Nephron progenitor cell (in vitro differentiated cells): ENCODE data around the gene C1QTNF1.
"Not testable (repeated sequence)": the region's sequence is repeated elsewhere in the genome, so short reads cannot be mapped to it uniquely, and the experiment has no call there.

ENCODE experiments used
- DNase-seq: peaks from one replicate; pipeline ENCODE4 v3.0.0; 2021
- H3K27ac Mint-ChIP-seq: 2 replicates; pipeline ENCODE4 v1.8.0; 2021; ENCODE audit warnings: mild to moderate bottlenecking, moderate library complexity, mixed read lengths
- H3K27me3 Mint-ChIP-seq: 2 replicates; pipeline ENCODE4 v1.8.0; 2021; ENCODE audit warnings: mild to moderate bottlenecking, low read depth, mixed read lengths; ENCODE audit not compliant: poor library complexity
- H3K36me3 Mint-ChIP-seq: 2 replicates; pipeline ENCODE4 v1.8.0; 2021; ENCODE audit warnings: low read depth, mixed read lengths
- H3K4me1 Mint-ChIP-seq: 2 replicates; pipeline ENCODE4 v1.8.0; 2021; ENCODE audit warnings: mixed read lengths
- H3K4me3 Mint-ChIP-seq: 2 replicates; pipeline ENCODE4 v1.8.0; 2021; ENCODE audit warnings: mild to moderate bottlenecking, moderate library complexity, mixed read lengths
- H3K9me3 Mint-ChIP-seq: 2 replicates; pipeline ENCODE4 v1.8.0; 2021; ENCODE audit warnings: mild to moderate bottlenecking, moderate library complexity, mixed read lengths
- TF ChIP-seq, protein P1 (sequence below): fragments of 200-600 bp; sonication (generic); IDR thresholded peaks from 2 replicates; pipeline ENCODE4 v1.5.0; 2021; ENCODE audit warnings: antibody characterized with exemption

C1QTNF1 gene

GRCh38 chr17:79072544-79072943 lies 48.6 kb downstream of the C1QTNF1 start:
- TF ChIP-seq, protein P1, sequence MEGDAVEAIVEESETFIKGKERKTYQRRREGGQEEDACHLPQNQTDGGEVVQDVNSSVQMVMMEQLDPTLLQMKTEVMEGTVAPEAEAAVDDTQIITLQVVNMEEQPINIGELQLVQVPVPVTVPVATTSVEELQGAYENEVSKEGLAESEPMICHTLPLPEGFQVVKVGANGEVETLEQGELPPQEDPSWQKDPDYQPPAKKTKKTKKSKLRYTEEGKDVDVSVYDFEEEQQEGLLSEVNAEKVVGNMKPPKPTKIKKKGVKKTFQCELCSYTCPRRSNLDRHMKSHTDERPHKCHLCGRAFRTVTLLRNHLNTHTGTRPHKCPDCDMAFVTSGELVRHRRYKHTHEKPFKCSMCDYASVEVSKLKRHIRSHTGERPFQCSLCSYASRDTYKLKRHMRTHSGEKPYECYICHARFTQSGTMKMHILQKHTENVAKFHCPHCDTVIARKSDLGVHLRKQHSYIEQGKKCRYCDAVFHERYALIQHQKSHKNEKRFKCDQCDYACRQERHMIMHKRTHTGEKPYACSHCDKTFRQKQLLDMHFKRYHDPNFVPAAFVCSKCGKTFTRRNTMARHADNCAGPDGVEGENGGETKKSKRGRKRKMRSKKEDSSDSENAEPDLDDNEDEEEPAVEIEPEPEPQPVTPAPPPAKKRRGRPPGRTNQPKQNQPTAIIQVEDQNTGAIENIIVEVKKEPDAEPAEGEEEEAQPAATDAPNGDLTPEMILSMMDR, result no peak
- Mint-ChIP-seq H3K9me3 (no peaks in the 10 kb centered on the region), H3K36me3 (no peaks in the 10 kb centered on the region), H3K4me1 (peaks cover 10% of the 10 kb centered on the region), H3K27me3 (peaks cover 35% of the 10 kb centered on the region), H3K27ac (no peak overlapping the region), H3K4me3 (no peak overlapping the region)
- no peak for DNase-seq

GRCh38 chr17:79073016-79073705 lies 49.2 kb downstream of the C1QTNF1 start:
- Mint-ChIP-seq H3K4me3 (no peak overlapping the region), H3K27me3 (peaks cover 35% of the 10 kb centered on the region), H3K9me3 (no peaks in the 10 kb centered on the region), H3K4me1 (peaks cover 10% of the 10 kb centered on the region), H3K36me3 (no peaks in the 10 kb centered on the region), H3K27ac (no peak overlapping the region)
- DNase-seq, result no peak
- TF ChIP-seq, protein P1, result no peak

DNA sequence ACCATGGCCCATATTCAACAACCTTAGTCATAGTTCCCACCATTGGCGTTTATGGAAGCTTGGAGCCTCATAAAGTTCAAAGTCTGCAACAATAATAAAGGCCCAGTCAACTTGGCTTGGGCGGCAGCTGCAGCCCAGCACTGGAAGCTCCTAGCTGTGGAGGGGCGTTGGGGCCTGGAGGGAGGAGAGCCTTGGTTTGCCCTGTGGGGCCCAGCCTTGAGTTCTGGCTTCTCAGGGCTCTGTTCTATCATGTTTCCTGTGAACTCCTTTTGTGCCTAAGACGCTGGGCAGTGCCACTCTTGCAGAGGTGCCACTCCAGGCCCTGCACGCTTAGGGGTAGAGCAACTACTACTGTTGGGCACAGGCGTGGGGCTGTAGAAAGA lies 49.7 kb downstream of the C1QTNF1 start:
- H3K4me1 Mint-ChIP-seq, result peaks cover 10% of the 10 kb centered on the region
- no peak for DNase-seq
- H3K9me3 Mint-ChIP-seq, result no peaks in the 10 kb centered on the region
- H3K4me3 Mint-ChIP-seq, result no peak overlapping the region
- TF ChIP-seq, protein P1, result no peak
- peaks cover 34% of the 10 kb centered on the region for H3K27me3 Mint-ChIP-seq
- H3K27ac Mint-ChIP-seq, result no peak overlapping the region
- H3K36me3 Mint-ChIP-seq, result no peaks in the 10 kb centered on the region

DNA sequence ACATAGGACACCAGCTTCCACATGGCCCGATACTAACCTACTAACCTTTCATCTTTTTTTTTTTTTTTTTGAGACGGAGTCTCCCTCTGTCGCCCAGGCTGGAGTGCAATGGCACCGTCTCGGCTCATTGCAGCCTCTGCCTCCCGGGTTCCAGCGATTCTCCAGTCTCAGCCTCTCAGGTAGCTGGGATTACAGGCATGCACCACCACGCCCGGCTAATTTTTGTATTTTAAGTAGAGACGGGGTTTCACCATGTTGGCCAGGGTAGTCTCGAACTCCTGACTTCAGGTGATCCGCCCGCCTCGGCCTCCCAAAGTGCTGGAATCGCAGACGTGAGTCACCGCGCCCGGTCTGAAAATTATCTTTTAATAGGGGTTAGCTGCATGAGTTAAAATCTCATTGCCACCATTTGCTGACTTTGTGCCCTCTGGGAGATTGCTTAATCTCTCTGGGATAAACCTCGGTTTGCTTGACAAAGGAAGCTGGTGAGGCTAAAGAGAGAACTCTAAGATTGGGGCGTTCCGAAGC lies 50.2 kb downstream of the C1QTNF1 start:
- not testable (repeated sequence) for H3K9me3 Mint-ChIP-seq

GRCh38 chr17:79074649-79075445 lies 50.9 kb downstream of the C1QTNF1 start, which contains the start of gene ENGASE:
Gene ENGASE (plus strand): TSS chr17:79074824. CDS start chr17:79074945, 121 bp downstream.
- TF ChIP-seq, protein P1, result no peak
- peak; percentile 97 for DNase-seq
- peaks cover 10% of the 10 kb centered on the region for H3K4me1 Mint-ChIP-seq

More for the DNA sequence above, 50.2 kb downstream of the C1QTNF1 start:
- H3K27ac Mint-ChIP-seq, DNase-seq, H3K36me3 Mint-ChIP-seq: not testable (repeated sequence)
- Mint-ChIP-seq H3K4me3 (peak overlapping the region; percentile 74), H3K27me3 (peaks cover 31% of the 10 kb centered on the region), H3K4me1 (peaks cover 10% of the 10 kb centered on the region)

GRCh38 chr17:79075446-79075750 lies 51.4 kb downstream of the C1QTNF1 start:
- Mint-ChIP-seq H3K9me3 (no peaks in the 10 kb centered on the region), H3K27ac (no peak overlapping the region), H3K4me3 (peak overlapping the region; percentile 90), H3K27me3 (peaks cover 23% of the 10 kb centered on the region), H3K36me3 (peaks cover 12% of the 10 kb centered on the region), H3K4me1 (peaks cover 10% of the 10 kb centered on the region)
- TF ChIP-seq, protein P1, result no peak
- no peak for DNase-seq

More at GRCh38 chr17:79074649-79075445, 50.9 kb downstream of the C1QTNF1 start, which contains the start of gene ENGASE:
- peak within 1 kb of the TSS; percentile 90 for H3K4me3 Mint-ChIP-seq
- no peak within 1 kb of the TSS for H3K27ac Mint-ChIP-seq
- peaks cover 28% of the 10 kb centered on the region for H3K27me3 Mint-ChIP-seq
- H3K36me3 Mint-ChIP-seq, result peaks cover 6% of the 10 kb centered on the region
- H3K9me3 Mint-ChIP-seq, result no peaks in the 10 kb centered on the region
